GM12874 (cell line): ENCODE measurements around the gene CYP2B6.

Source experiments
- CTCF ChIP-seq: IDR thresholded peaks from 2 replicates; pipeline ENCODE4 v1.5.1; 2011; ENCODE audit warnings: low read depth, mild to moderate bottlenecking, control low read depth, low read length, moderate library complexity; ENCODE audit not compliant: insufficient read depth

The CYP2B6 gene

GRCh38 chr19:41027273-41027967, 36.3 kb downstream of the CYP2B6 start:
- TF ChIP-seq CTCF, result no peak

DNA sequence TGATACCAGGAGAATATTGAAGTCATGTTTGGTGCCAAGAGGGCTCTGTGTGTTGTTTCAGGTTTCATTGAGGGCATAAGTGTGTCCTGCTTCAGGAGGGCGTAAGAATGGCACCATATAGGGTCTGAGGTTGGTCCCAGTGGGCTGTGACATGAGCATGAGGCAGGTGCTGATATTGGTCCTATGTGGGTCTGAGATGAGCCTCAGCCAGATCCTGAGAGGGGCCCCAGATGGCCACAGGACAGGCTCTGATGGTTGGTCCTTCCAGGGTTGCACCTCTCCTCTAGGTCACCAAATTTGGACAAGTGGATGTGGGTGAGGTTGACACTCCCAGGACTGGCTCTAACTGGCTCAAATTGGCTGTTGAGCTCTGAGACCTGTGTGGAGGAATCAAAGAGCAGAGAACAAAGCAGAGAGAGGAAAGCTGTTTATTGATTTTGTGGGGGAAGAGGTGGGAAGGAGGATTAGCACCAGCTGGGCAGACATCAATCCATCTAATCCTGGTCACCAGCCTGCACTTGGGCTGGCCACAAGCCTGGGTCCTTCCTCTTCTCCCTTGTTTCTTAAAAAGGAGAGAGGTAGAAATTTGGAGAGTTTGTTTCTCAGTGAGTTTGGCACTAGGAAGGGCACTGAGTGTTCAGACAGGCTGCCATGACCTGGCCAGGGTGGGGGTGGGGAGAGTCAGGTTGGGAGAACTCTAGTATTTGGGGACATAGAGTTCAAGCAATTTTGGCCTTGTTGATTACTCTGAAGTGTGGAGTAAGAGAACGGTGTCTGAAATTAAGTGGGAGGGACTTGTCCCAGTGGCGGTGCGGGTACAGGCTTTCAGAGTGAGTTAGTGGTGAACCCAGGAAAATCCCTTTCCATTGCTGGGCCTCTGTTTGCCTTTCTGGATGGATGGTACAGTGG, 38.7 kb downstream of the CYP2B6 start:
- no peak for TF ChIP-seq CTCF

- TF ChIP-seq CTCF, result no peak
Observed at GRCh38 chr19:41030651-41031050, 39.6 kb downstream of the CYP2B6 start.

DNA sequence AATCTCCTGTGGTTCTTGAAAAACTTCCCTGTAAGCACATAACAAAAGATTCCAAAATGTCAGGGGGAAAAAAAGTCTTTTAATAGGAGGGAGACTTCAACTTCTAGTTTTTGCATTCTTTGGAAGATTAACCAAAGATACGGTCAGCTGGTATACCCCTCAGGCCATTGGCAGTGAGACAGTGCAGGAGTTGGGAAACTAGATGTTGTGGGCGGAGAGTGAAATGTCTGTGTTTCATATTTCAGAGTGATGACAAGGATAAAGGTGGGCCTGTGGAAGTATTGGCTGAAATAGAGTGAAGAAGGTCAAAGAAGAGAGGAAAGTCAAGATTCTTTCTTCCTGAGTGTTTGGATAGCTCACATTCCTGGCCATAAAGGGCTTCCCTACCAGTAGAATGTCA, 40.8 kb downstream of the CYP2B6 start:
- TF ChIP-seq CTCF, result no peak

GRCh38 chr19:41039806-41040205, 48.7 kb downstream of the CYP2B6 start:
- no peak for TF ChIP-seq CTCF

DNA sequence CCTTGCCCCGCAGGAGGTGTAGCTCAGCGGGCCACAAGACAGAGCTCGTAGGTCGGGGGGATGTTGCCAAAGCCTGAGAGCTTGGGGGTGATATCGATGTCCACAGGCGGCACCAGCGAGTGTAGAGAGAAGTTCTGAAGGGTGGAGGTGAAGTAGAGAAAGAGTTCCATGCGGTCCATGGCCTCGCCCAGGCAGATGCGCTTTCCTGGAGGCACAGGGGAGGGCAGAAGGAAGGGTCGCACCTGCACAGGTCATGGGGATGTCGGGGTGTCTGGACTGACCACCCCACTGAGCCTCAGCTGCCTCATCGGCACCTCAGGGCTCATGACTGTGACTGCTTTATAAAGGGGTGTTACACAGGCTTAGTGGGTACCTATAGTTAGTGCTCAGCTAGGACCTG, 59.3 kb downstream of the CYP2B6 start:
- TF ChIP-seq CTCF, result no peak

DNA sequence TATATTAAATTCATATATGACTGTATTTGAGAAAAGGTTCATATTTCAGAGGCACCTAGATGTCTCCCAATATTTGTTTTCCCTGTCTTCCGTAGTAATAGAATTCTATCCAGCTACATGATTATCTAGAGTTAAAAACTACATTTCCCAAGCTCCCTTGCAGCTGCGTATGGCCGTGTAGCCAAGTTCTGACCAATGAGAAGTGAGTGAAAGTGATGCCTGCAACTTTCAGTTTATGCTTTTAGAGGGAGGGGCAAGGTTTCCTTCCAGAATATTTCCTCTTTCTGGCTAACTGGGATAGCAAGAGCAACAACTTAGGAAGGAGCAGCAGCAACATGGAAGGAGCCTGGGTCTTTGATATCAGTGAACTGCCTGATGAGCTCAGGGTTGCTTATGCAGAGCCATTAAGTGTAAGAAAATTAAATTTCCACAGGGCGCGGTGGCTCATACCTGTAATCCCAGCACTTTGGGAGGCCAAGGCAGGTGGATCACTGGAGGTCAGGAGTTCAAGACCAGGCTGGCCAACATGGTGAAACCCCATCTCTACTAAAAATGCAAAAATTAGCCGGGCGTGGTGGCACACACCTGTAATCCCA, 74.0 kb downstream of the CYP2B6 start:
- TF ChIP-seq CTCF, result no peak
